Smooth muscle cell (in vitro differentiated cells): Measurements from ENCODE around the gene TLCD3A. TPM values are rescaled to one million over a fixed set of nuclear protein-coding genes. Genes with fewer than 3 reads are reported as not detected.

Experiments
- DNase-seq: peaks from one replicate; lab custom pipeline; 2025; ENCODE audit not compliant: unreplicated experiment; lab: John Stamatoyannopoulos, UW
- H2AFZ ChIP-seq: fragments of 200-600 bp; sonication (generic); 2 replicates; pipeline ENCODE4 v1.6.0; 2016; ENCODE audit warnings: antibody characterized with exemption, low read depth, mild to moderate bottlenecking
- H3F3A ChIP-seq: fragments of 200-600 bp; sonication (generic); 2 replicates; pipeline ENCODE4 v1.6.0; 2017; ENCODE audit warnings: antibody characterized with exemption, low read depth
- H3K27ac ChIP-seq: fragments of 200-600 bp; sonication (generic); 2 replicates; pipeline ENCODE4 v1.5.1; 2016; ENCODE audit warnings: low read depth, mild to moderate bottlenecking
- H3K27me3 ChIP-seq: fragments of 200-600 bp; sonication (generic); 2 replicates; pipeline ENCODE4 v1.6.1; 2016; ENCODE audit warnings: low read depth, mild to moderate bottlenecking
- H3K36me3 ChIP-seq: fragments of 200-600 bp; sonication (generic); 2 replicates; pipeline ENCODE4 v1.5.1; 2016; ENCODE audit warnings: low read depth
- H3K4me1 ChIP-seq: fragments of 200-600 bp; sonication (generic); 2 replicates; pipeline ENCODE4 v1.5.1; 2016; ENCODE audit warnings: low read depth
- H3K4me2 ChIP-seq: fragments of 200-600 bp; sonication (generic); 2 replicates; pipeline ENCODE4 v1.6.0; 2016; ENCODE audit warnings: mild to moderate bottlenecking
- H3K4me3 ChIP-seq: fragments of 200-600 bp; sonication (generic); 2 replicates; pipeline ENCODE4 v1.5.1; 2016; ENCODE audit warnings: mild to moderate bottlenecking
- H3K79me2 ChIP-seq: fragments of 200-600 bp; sonication (generic); 2 replicates; pipeline ENCODE4 v1.6.0; 2016; ENCODE audit warnings: low read depth, mild to moderate bottlenecking
- H3K9ac ChIP-seq: fragments of 200-600 bp; sonication (generic); 2 replicates; pipeline ENCODE4 v1.6.0; 2016; ENCODE audit warnings: low read depth
- H3K9me3 ChIP-seq: fragments of 200-600 bp; sonication (generic); replicated peaks from 2 replicates; pipeline ENCODE4 v1.5.1; 2016; ENCODE audit warnings: low read depth
- H4K20me1 ChIP-seq: fragments of 200-600 bp; sonication (generic); 2 replicates; pipeline ENCODE4 v1.6.0; 2016; ENCODE audit warnings: low read depth
- WGBS: methylation state at CpG from one replicate; pipeline ENCODE4 v1.1.7; 2016; ENCODE audit warnings: low lambda C conversion rate; 5-methylcytosine and 5-hydroxymethylcytosine counted together
- polyA plus RNA-seq: library from polyadenylated mRNA; unstranded; fragments of >200 nt; fragmentation: Nextera tagmentation; extraction: Ambion mirVana; gene quantifications from 2 replicates; pipeline ENCODE4 v1.2.1, GENCODE V29; 2016
- total RNA-seq: library from RNA; depleted of rRNA; stranded (reverse); fragments of >200 nt; gene quantifications from 2 replicates; pipeline ENCODE4 v1.2.3, GENCODE V29; 2014
- TF ChIP-seq, protein P1 (sequence below): fragments of 200-600 bp; sonication (generic); IDR thresholded peaks from 2 replicates; pipeline ENCODE4 v1.5.1; 2017; ENCODE audit warnings: borderline replicate concordance, mild to moderate bottlenecking, antibody characterized with exemption; ENCODE audit not compliant: insufficient read depth, poor library complexity, severe bottlenecking

TLCD3A gene
- total and polyA plus RNA-seq, 2 experiments from 2014 or later = 21.9 to 23.0 TPM

GRCh38 chr17:718075-718474, 14.3 kb upstream of the TLCD3A start:
- 94% methylated on average over 5 of the region's 5 CpGs for WGBS
- TF ChIP-seq, protein P1, sequence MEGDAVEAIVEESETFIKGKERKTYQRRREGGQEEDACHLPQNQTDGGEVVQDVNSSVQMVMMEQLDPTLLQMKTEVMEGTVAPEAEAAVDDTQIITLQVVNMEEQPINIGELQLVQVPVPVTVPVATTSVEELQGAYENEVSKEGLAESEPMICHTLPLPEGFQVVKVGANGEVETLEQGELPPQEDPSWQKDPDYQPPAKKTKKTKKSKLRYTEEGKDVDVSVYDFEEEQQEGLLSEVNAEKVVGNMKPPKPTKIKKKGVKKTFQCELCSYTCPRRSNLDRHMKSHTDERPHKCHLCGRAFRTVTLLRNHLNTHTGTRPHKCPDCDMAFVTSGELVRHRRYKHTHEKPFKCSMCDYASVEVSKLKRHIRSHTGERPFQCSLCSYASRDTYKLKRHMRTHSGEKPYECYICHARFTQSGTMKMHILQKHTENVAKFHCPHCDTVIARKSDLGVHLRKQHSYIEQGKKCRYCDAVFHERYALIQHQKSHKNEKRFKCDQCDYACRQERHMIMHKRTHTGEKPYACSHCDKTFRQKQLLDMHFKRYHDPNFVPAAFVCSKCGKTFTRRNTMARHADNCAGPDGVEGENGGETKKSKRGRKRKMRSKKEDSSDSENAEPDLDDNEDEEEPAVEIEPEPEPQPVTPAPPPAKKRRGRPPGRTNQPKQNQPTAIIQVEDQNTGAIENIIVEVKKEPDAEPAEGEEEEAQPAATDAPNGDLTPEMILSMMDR = no peak
- peaks cover 5% of the 10 kb centered on the region for H4K20me1 ChIP-seq

DNA sequence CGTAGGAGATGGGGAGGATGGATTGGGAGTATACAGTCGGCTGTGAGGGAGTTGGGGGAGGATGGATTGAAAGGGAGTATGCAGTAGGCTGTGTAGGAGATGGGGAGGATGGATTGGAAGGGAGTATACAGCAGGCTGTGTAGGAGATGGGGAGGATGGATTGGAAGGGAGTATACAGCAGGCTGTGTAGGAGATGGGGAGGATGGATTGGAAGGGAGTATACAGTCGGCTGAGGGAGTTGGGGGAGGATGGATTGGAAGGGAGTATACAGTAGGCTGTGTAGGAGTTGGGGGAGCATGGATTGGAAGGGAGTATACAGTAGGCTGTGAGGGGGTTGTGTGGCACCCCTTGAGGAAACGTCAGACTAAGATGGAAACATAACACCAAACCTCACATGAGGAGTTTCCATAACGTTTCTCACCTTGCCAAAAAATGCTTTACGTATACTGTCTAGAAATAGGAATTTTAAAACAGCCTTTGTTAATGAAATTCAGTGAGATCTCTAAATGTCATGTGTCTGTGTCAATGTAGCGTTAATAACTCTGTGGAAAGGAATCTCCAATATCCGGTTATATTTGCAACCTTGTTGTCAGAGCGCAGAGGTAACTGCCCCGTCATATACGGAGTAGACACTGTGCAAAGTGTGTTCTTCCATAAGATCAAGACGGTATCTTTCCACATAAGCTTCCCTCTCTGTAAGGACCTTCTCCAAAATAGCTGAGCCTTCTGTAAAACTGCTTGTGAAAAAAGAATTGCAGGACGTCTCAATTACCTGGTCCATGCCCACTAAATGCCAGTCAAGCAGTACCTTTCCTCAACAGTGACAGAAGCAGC, 11.5 kb upstream of the TLCD3A start:
- 87% methylated on average over 13 of the region's 13 CpGs for WGBS
- H3K27ac ChIP-seq = no peak overlapping the region

More at GRCh38 chr17:718075-718474, 14.3 kb upstream of the TLCD3A start:
- Histone ChIP-seq H3K79me2 (peaks cover 15% of the 10 kb centered on the region), H3K9me3 (no peaks in the 10 kb centered on the region), H3K4me3 (no peak overlapping the region), H3F3A (peaks cover 10% of the 10 kb centered on the region), H2AFZ (no peak overlapping the region), H3K9ac (no peak overlapping the region), H3K4me2 (no peak overlapping the region), H3K4me1 (peaks cover 8% of the 10 kb centered on the region), H3K36me3 (no peaks in the 10 kb centered on the region), H3K27ac (no peak overlapping the region), H3K27me3 (no peaks in the 10 kb centered on the region)
- no peak for DNase-seq

GRCh38 chr17:721540-721937, 10.9 kb upstream of the TLCD3A start:
- H3K4me2 ChIP-seq = no peak overlapping the region
- peaks cover 10% of the 10 kb centered on the region for H3F3A ChIP-seq
- H3K79me2 ChIP-seq = no peaks in the 10 kb centered on the region
- no peaks in the 10 kb centered on the region for H3K27me3 ChIP-seq
- peaks cover under 1% of the 10 kb centered on the region for H3K4me1 ChIP-seq
- H3K4me3 ChIP-seq = no peak overlapping the region
- H3K9ac ChIP-seq = no peak overlapping the region
- no peak for DNase-seq
- no peaks in the 10 kb centered on the region for H4K20me1 ChIP-seq
- no peaks in the 10 kb centered on the region for H3K9me3 ChIP-seq
- no peaks in the 10 kb centered on the region for H3K36me3 ChIP-seq
- WGBS = 81% methylated on average over 5 of the region's 5 CpGs
- TF ChIP-seq, protein P1 = no peak
- H3K27ac ChIP-seq = no peak overlapping the region
- no peak overlapping the region for H2AFZ ChIP-seq

More for the DNA sequence above, 11.5 kb upstream of the TLCD3A start:
- H3K79me2 ChIP-seq = no peaks in the 10 kb centered on the region
- H2AFZ ChIP-seq = no peak overlapping the region
- no peak overlapping the region for H3K4me2 ChIP-seq
- no peak overlapping the region for H3K4me3 ChIP-seq
- no peaks in the 10 kb centered on the region for H3K4me1 ChIP-seq
- TF ChIP-seq, protein P1 = no peak
- H3K9me3 ChIP-seq = no peaks in the 10 kb centered on the region
- no peaks in the 10 kb centered on the region for H3K27me3 ChIP-seq
- H4K20me1 ChIP-seq = no peaks in the 10 kb centered on the region
- no peak for DNase-seq
- peaks cover 10% of the 10 kb centered on the region for H3F3A ChIP-seq
- no peaks in the 10 kb centered on the region for H3K36me3 ChIP-seq
- H3K9ac ChIP-seq = no peak overlapping the region
